Measurements from ENCODE around the gene ROR2.

ROR2 gene

GRCh38 chr9:91790917-91791316 lies 159.1 kb downstream of the ROR2 start:
- DNase-seq (ENCODE audit: low spot score): no peak
- TF ChIP-seq CTCF (IDR thresholded peaks at IDR 0.05): no peak
- H3K4me3 ChIP-seq: no peak overlapping the region
- no peak overlapping the region for H3K27ac ChIP-seq

- H3K4me3 ChIP-seq: no peak overlapping the region
- H3K27ac ChIP-seq: no peak overlapping the region
- no peak for TF ChIP-seq CTCF (IDR thresholded peaks at IDR 0.05)
- no peak for DNase-seq (ENCODE audit: low spot score)
Observed at GRCh38 chr9:91789941-91790340, 160.1 kb downstream of the ROR2 start.

- Histone ChIP-seq H3K4me3 (no peak overlapping the region), H3K27ac (no peak overlapping the region)
- no peak for TF ChIP-seq CTCF (IDR thresholded peaks at IDR 0.05)
- no peak for DNase-seq (ENCODE audit: low spot score)
Observed at GRCh38 chr9:91787931-91788330, 162.1 kb downstream of the ROR2 start.

GRCh38 chr9:91786132-91786896 lies 163.7 kb downstream of the ROR2 start:
- Histone ChIP-seq H3K27ac (no peak overlapping the region), H3K4me3 (no peak overlapping the region)
- no peak for DNase-seq (ENCODE audit: low spot score)
- no peak for TF ChIP-seq CTCF (IDR thresholded peaks at IDR 0.05)

- H3K27ac ChIP-seq: no peak overlapping the region
Observed at GRCh38 chr9:91785447-91785842, 164.6 kb downstream of the ROR2 start.

GRCh38 chr9:91784673-91785446 lies 165.2 kb downstream of the ROR2 start:
- Histone ChIP-seq H3K4me3 (no peak overlapping the region), H3K27ac (no peak overlapping the region)
- no peak for DNase-seq (ENCODE audit: low spot score)
- TF ChIP-seq CTCF (IDR thresholded peaks at IDR 0.05): no peak

More at GRCh38 chr9:91785447-91785842, 164.6 kb downstream of the ROR2 start:
- no peak overlapping the region for H3K4me3 ChIP-seq
- TF ChIP-seq CTCF (IDR thresholded peaks at IDR 0.05): no peak
- DNase-seq (ENCODE audit: low spot score): no peak

Data from coronary artery (tissue), 2 donors.